T-helper 1 cell treated with Interleukin-12 subunit alpha and Interleukin-12 subunit beta and Interleukin-4 antibody, amounts not matched to agents 30 ng/mL and 1 ng/mL, for 36 hours (primary cell): Measurements from ENCODE around the gene RASSF4. TPM values are rescaled to one million over a fixed set of nuclear protein-coding genes. Genes with fewer than 3 reads are reported as not detected.

Experiments used
- intact Hi-C: fragments of 100-400 bp; cut with micrococcal nuclease; formaldehyde crosslinking; loops from one replicate; pipeline ENCODE4 v1.15.1; 2024
- total RNA-seq: library from RNA; stranded (reverse); gene quantifications from 2 replicates; pipeline ENCODE4 v1.2.3, GENCODE V29; 2022

RASSF4 gene
- total RNA-seq, 1 donor from 2014 or later = 3.3 TPM

DNA sequence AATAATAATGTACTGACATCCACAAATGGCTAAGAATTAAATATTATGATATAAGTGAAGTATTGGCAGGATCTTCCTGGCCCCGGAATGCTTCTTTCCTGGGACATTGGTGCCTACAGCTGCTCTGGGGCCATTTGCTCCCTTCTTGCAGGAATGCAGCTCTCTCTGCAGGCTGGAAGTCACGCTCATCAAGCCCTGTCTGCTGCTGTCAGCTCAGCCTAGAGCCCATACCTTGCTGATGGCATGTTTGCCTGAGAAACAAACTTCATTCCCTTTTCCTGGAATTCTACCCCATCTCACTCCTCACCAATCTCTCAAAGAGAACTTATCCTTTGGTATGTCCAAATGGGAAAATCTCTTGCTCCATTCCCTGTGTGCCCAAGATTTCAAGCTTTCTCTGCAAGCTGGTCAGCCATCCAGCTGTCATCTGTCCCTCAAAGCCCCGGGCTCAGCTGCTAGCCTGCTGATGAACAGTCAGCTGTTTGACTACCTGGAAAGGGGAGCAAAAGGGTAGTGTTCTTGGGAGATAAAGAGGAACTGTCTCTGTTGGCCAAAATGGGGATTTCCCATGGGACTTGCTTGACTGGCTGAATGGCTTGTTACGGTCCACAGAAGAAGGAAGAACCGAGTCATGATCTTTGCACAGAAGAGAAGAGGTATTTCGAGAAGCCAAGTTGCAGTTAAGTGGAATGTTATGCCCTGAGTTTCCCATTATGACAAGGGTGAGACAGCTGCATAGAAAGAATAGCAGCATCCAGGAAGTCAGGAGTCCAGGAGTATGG lies 12.0 kb upstream of the RASSF4 start:
- intact Hi-C loops = no loop called here

DNA sequence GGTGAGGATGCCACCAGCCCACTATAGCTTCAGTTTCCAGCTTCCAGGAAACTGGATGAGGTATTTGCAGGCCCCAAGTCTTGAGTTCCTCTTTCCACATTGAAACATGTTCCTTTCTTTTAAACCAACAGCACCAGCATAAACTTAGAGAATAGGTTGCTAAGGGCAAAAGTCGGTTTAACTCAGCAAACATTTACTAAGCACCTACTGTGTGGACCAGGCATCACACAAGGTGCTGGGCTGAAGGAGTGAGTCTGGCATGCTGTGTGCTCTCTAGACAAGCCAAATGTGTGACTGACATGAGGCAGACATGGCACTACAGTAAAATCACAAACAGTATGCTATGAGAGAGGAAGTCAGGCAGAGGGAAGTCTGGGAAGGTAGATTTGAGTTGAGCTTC lies 11.0 kb upstream of the RASSF4 start:
- intact Hi-C loops = no loop called here

DNA sequence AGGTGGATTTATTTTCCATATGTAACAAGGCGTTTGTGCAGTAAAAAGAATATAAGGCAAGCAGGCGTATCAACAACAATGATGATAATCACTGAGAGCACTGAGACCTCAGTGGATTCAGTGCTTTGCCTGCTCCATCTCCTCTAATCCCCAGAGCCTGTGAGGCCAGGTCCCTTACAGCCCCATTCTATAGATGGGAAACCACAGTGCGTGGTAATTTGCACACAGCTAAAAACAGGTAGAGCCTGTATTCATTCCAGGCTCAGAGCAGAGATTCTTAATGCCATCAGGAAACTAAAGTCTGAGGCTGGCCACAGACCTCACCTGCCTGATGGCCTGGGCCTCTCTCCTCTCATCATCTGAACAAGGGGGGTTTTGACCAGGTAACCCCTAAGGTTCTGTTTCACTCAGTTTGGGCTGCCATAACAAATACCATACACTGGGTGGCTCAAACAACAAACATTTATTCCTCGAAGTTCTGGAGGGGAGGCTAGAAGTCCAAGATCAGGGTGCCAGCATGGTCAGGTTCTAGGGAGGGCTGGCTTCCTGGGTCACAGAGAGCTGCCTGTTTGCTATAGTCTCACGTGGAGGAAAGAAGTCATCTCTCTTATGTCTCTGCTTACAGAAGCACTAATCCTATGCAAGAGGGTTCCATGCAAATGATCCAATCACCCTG lies 10.3 kb upstream of the RASSF4 start:
- intact Hi-C loops = no loop called here

DNA sequence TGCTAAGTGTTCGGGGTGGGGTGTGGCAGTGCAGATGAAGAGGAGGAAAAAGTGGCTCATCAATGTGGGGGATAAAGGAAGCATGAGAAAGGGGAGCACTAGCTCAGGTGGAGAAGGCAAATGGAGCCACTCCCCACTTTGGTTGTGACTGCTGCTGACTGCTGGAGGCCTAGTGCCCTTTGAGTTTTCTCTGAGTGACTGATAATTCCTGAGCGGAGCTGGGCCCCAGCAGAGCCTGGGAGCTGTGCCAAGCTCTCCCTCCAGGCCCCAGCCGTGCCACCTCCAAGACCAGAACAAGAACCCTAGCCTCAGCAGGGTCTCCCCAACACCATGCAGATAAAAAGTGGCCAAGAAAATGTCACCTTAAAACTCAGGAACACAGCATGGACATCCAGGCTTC lies 9.7 kb upstream of the RASSF4 start:
- intact Hi-C loops = no loop called here

DNA sequence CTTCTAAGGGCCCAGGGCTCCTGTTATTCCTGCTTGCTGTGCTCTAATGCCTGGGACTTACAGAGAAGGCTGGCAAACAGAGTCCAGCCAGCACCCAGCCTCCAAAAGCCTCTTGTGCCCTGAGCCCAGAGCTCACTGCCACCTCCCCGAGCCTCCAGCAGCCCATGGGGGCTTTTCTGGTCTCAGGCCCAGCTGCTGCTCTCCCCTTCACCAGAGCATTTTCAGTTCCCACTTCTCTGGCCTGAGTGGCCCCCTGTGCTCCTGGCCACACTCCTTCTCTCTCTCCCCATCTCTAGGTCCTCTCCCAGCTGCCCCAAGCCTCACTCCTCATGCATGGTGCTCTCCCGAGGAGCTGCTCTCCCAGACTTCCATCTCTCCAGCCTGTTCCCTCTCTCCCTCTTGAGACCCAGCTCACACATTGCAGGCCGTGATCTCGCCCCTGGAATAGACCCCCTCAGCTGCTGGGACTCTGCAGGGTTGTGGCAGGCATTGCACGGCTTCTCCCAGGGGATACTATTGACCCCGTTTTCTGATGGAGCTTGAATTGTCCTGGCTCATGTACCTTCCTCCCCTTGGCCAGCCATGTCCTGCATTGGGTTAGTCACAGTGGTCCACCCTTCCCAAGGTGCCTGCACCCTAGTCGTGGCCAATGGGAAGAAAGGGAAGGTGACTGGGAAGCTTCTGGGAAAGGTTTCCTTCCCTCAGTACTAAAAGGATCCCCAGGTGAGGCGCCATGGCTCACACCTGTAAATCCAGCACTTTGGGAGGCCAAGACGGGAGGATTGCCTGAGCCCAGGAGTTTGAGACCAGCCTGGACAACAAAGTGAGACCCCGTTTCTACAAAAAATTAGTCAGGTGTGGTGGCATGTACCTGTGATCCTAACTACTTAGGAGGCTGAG lies 9.0 kb upstream of the RASSF4 start:
- intact Hi-C loops = no loop called here

DNA sequence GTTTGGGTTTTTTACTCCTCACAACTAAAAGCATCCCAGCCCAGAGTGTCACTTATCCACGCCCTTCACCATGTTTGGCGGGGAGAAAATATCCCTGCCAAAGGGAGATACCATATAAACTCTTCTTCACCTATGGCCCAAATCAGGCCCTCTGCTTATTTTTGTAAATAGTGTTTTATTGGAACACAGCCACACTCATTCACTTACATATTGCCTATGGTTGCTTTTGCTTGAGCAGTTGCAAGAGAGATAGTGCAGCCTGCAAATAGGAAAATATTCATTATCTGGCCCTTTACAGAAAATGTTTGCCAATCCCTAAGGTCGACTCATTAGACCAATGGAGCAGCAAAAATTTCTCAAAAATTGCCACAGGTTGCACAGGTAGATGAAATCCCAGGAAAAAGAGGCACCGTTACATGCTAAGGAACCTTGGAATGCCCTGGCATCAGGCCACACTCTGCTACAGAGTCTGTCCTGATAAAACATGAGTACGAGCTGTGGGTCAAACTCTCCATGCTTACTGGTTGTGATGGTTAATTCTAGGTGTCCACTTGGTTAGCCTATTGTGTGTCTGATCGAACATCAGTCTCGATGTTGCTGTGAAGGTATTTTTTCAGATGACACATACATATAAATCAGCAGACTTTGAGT lies 7.9 kb upstream of the RASSF4 start:
- intact Hi-C loops = no loop called here

DNA sequence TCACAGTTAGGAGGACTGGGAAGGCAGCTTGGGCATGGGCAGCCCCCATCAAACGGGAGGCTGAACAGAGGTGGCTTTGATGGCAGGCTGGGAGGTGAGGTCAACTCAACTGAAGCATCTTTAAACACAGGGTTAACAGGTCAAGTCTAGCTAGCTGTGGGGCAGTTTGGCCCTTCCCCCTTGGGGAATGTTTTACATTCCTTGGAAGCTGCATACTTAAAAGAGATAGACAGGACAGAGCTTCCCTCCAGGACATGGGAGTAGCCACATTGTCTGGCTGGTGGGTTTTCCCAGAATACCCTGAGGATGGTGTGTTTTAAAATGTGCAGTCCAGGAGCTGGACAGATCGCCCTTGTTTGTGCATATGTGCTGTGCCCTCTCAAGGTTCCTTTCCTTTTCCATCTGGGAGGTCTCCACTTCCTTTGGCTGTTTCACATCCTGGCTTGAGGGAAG lies 6.8 kb upstream of the RASSF4 start:
- intact Hi-C loops = no loop called here

DNA sequence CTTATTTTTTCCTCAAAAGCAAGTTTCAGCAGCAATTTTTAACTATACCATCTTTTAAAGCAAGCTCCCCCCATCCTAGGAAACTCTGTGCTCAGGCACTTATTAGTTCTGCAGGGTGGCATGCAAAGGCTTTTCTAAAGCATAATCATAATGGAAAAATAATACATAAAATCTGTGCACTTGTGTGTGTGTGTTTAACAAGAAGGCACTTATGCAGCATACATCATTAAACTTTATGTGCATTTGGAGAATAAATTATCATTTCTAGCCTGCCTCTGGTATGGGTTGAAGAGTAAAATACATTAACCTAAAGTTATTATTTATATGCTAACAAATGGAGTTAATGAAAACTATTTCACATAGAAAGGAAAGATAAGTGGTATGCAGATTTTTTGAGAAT lies 5.6 kb upstream of the RASSF4 start:
- intact Hi-C loops = loop anchor here (2.0 kb wide), 1 partner anchor 1079 kb away; no protein-coding TSS in a partner anchor

DNA sequence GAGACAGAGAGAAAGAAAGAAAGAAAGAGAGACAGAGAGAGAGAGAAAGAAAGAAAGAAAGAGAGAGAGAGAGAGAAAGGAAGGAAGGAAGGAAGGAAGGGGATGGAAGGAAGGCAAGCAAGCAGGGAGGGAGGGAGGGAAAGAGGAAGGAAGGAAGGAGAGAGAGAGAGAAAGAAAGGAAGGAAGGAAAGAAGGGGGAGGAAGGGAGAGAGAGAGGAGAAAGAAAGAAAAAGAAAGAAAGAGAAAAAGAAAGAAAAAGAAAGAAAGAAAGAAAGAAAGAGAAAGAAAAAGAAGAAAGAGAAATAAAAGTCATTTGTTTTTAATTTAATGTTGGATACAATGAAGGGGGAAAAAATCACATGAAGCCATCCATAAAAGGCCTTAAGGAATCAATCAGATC lies 4.6 kb upstream of the RASSF4 start:
- intact Hi-C loops = loop anchor here (2.0 kb wide), 1 partner anchor 1078 kb away; no protein-coding TSS in a partner anchor

DNA sequence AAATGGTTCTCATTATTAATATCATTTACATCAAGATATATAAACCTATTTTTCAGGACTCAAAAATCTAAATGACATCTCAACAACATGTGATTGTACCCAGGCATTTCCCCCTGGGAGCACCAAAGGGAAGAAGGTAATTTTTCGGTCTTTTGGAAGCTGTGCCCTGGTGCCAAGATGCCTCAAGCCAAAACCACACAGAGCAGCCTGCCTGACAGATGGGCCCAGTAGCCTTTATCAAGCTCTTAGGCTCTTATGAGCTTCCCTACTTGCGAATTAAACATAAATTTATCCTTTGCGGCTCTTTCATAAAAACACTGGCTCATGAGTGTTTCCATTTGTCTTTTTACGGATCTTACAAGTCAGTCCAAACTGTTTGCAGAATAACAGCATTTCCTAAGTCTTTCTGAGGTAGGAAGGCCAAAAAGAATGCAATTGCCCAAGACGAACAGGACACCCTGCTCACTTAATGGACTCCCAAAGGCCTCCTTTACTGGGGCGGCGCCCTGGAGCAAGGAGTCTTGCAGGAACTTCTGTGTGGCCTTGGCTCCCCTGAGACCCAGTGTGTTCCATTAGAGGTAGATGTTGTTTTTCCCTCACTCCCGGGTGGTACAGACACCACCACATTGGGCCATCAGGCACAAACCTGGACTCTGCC lies 4.1 kb upstream of the RASSF4 start:
- intact Hi-C loops = loop anchor here (2.0 kb wide), 1 partner anchor 1077 kb away; no protein-coding TSS in a partner anchor

DNA sequence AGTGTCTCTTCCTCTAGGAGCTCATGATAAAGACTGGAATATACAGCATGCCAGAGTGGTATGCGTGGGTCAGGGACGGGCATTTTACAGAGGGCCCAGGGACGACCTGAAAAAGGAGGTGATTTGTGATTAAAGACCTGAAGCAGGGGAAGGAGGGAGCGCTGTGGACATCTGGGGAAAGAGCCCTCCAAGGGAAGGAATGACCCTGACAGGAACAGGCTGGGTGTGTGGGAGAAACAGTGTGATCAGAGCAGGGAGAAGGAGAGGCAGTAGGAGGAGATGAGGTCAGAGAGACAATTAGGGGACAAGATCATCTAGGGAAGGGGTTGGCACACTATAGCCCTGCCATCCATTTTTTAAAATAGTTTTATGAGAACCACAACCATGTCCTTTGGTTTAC lies 3.4 kb upstream of the RASSF4 start:
- intact Hi-C loops = no loop called here

DNA sequence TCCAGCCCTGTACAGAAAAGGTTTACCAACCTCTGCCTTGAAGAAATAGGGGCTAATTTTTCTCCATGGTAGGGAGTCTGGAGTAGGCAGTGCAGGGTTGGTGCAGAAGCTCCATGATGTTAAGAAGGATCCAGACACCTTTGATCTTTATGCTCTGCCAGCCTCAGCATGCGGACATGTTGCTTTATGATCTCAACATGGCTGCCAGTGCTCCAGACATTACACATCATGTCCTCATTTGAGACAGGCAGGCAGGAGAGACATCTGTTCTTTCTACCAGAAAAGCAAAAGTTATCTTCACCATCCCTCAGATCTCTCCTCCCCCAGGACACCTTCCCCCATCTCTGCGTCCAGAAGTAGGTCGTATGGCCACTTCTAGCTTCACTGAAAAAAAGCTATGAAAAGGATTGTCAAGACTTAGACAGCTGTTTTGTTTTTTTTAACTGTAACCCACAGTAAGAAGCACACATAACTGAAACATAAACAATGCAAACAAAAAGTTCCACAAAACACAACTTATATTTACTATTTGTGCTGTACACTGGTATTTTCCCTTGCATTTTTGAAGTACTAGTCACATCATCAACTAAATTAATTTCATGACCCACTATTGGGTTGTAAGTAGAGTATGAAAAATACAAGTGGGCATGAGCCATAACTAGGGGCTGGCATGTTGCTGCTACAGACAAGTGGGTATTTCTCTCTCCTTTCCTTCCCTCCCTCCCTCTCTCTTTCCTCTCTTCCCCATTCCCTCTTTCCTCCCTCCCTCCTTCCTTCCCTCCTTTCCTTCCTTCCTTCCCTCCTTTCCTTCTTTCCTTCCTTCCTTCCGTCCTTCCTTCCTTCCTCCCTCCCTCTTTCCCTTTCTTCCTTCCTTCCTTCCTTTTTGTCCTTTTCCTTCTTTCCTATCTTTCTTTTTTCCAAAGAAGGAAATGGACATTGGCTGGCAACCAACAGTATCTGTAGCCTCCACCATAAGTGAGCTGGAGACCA lies 2.6 kb upstream of the RASSF4 start:
- intact Hi-C loops = no loop called here

DNA sequence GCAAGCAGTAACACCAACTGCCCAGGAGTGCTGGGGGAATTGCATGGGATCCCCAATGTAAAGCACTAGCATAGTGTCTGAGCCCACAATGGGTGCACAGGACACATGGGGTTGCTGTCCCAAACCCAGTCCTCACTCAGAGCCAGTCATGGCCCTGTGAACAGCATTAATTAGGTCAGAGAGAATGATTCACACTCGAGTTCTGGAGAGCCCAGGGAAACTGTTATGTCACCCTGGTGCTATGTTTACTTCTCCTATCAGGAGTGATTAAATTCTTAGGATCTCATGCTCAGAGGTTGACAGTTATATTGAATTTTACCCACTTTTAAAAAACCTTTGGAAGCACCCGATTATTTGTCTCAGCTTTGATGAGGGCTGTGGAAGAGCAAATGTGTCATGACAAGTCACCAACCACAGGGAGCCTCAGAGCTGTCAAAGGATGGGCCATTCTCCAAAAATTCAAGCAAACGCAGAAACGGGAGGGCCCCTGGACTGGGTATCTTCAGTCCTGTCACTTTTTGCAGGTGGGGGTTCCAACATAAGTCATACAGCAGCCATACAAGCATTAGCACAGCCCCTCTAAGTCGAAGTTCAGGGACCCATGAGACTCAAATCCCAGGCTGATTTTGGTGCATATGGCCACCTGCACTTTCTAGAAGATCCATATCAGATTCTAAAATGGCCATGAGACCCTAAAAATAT lies 1.3 kb upstream of the RASSF4 start:
- intact Hi-C loops = no loop called here

DNA sequence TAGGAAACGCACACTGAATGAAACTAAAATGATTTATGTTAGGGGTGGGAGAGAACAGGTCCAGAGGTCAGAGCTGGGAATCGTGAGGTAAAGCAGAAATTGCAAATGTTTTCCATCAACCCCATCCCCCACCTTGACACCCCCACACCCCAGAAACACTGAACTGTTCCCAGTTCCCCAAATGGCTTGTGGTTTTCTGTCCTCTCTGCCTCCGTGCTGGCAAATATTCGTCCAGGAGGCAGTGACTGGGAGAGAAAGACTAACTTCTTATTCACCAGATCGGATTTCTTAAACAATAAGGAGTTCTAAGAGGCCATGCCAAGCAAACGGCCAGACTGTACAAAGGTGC lies 730 bp upstream of the RASSF4 start:
- intact Hi-C loops = loop anchor here (1.0 kb wide), 5 partner anchors 9 to 81 kb away; no protein-coding TSS in a partner anchor

DNA sequence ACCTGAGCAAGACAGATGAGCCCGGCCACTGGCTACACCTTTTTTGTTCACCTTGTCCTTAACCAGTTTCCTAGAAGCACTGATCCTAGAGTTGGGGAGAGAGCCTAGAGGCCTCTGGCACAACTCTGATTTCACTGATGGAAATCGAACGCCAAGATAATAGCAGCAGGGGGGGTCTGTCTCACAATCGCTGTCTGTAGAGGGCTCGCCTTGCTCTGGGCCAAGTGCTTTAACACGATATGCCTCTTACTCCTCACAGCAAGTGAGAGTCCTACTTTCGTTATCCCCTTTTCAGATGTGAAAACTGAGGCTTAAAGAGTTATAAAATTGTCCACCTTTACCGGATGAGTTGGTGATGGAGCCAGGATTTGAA lies 472 bp downstream of the RASSF4 start:
- intact Hi-C loops = no loop called here

DNA sequence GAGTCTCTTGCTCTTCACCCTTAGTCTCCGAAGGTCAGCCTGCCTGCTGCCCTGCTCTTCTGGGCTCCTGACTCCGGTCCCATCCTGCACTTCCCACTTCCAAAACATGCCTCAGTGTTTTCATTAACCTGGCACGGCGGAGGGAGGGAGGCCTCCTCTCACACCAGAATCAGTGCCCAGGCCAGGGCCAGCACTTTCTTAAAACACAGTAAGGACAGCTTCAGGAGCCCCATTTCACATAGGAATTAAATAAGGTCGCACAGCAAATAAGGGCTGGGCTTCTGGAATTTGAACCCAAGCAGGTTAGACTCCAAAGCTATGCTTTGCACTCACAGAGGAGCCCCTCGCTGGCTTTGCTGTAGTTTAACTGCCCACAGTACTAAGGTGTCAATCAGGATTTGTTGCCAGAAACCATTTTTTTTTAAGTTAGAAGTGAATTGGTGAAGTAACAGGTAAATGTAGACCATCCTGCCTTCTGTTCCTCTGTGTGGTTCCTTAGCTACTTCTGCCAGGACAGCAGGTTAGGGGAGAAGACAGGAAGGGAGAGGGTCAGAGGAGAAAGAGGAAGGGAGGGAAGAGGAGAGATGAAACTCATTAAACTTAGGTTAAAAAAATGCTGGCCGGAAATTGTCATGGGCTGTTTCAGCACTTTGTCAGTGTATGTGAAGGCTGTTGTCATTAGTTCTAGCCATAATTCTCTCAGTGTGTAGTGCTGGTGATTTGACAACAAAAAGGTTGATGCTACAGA lies 1.1 kb downstream of the RASSF4 start:
- intact Hi-C loops = no loop called here

DNA sequence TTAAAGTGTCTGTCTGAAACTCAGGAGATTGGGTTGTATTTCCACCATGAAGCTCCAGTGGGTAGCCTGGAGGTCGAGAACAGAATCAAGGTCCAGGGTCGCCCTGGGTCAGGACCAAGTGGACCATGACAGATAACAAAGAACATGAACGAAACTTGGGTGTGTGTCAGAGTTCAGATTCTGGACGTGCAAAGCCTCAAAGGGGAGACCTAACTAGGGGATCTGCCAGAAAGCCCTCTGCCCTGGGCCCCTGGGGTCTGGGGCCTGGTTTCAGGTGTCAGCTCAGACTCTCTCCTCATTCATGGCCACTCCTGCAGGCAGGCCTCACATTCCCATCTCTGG lies 1.6 kb downstream of the RASSF4 start:
- intact Hi-C loops = no loop called here
